HG03521 (cell line): ENCODE data around the gene PRAMEF7.
"Not testable (repeated sequence)": the region's sequence is repeated elsewhere in the genome, so short reads cannot be mapped to it uniquely, and the experiment has no call there.

Experiments used
- ATAC-seq: cut with Tn5 transposase; IDR thresholded peaks from one replicate; pipeline ENCODE4 v1.9.1; 2021; ENCODE audit warnings: mild to moderate bottlenecking, moderate library complexity; ENCODE audit not compliant: unreplicated experiment

PRAMEF7 gene

DNA sequence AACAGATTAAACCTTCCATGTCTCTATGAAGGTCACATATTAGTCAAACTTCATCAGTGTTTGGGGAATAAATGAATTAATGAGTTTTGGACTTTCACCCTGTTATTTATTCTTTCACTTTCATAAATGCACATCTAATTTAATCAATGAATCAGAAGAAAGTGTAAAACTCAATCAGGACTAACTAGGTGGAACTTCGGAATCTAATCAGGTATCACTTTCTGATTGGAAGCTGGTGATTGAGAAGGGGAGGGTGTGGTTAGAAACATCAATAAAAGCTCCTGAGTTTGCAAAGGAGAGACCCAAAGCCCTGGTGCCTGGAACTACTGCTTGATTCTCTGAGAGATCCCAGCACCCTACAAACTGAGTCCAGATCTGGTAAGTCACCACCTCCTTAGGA is at the start of gene PRAMEF7:
Gene PRAMEF7, plus strand, starts transcription at position 301 of the 400 bp plus-strand sequence. CDS start 1,083 bp downstream, outside the sequence.
- ATAC-seq = not testable (repeated sequence)

DNA sequence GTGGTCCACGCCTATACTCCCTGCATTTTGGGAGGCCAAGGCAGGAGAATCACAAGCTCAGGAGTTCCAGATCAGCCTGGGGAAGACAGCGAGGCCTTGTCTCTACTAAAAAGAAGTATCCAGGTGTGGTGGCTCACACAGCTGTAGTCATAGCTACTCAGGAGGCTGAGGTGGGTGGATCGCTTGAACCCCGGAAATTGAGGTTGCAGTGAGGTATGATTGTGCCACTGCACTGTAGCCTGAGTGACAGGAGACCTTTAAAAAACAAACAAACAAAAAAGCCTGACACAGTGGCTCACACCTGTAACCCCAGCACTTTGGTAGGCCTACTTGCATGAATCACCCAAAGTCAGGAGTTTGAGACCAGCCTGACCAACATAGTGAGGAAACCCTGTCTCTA is 38.0 kb upstream of the PRAMEF7 start:
- not testable (repeated sequence) for ATAC-seq

DNA sequence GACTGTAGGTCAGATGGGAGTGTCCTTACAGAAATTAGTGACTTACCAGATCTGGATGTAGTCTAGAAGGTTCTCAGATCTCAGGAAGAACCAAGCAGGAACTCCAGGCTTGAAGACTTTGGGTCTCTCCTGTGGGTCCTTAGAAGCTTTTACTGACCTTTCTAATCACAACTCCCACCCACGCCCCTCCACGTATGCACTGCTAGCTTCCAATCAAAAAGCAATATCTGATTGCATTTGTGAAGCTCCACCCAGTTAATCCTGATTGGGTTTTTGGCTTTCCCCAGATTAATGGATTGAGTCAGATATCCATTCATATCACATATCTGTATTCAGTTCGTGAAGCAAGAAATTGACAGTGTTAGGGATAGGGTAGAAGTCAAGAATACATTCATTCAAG is 30.3 kb upstream of the PRAMEF7 start, which contains the start of gene PRAMEF4:
Gene PRAMEF4, minus strand, starts transcription at position 101 of the 400 bp plus-strand sequence. CDS start 2,807 bp downstream, outside the sequence.
- ATAC-seq = not testable (repeated sequence)

DNA sequence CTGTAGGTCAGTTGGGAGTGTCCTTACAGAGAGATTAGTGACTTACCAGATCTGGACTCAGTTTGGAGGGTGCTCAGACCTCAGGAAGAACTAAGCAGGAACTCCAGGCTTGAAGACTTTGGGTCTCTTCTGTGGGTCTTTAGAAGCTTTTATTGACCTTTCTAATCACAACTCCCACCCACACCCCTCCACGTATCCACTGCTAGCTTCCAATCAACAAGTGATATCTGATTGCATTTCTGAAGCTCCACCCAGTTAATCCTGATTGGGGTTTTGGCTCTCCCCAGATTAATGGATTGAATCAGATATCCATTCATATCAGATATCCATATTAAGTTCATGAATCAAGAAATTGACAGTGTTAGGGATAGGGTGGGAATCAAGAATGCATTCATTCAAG is 18.2 kb upstream of the PRAMEF7 start, which contains the start of gene PRAMEF10:
Gene PRAMEF10, minus strand, starts transcription at position 101 of the 400 bp plus-strand sequence. CDS start 2,423 bp downstream, outside the sequence.
- not testable (repeated sequence) for ATAC-seq

DNA sequence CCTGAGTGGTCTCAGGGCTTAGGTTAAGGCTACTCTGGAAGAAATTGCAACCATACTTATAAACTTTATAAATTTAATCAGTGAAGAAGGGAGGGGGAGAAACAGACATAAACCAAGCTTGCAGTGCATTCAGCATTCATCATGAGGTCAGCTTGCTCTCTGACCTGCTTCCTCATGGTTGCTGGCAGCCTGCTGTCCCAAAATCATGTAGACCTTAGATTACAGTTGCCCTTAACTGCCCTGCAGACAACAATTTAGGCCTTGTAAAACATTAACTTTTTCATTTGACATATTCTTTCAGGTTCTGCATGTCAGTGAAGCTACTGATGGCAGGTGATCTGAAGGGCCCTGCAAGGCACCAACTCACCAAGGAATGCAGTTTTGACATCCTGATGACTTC is 17.2 kb upstream of the PRAMEF7 start:
- not testable (repeated sequence) for ATAC-seq

DNA sequence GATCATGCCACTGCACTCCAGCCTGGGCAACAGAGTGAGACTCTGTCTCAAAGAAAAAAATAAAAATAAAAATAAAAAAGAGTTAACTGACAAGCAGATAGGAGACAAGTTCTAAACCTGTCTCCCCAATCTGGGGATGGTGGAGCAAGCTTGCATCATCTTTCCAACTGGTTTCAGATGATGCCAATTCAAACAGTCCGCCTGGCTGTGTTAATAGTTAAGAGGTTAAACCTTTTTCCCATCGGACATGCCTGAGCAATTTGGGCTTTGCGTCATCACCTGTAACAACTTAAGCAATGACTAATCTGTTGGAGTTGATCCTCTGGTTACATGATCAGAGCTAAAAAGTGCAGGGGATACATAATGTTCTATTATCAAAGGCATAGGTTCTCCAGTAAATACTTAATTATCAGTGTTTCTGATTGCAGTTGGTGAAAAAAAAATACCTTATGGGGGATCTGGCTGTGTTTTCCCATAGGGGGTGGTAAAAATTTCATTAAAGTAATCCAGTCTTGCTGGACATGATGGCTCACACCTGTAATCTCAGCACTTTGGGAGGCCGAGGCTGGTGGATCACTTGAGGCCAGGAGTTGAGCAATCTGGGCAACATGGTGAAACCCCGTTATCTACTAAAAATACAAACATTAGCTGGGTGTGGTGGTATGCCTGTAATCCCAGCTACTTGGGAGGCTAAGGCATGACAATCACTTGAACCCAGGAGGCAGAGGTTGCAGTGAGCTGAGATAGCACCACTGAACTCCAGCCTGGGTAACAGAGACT is 12.4 kb upstream of the PRAMEF7 start:
- ATAC-seq = not testable (repeated sequence)

DNA sequence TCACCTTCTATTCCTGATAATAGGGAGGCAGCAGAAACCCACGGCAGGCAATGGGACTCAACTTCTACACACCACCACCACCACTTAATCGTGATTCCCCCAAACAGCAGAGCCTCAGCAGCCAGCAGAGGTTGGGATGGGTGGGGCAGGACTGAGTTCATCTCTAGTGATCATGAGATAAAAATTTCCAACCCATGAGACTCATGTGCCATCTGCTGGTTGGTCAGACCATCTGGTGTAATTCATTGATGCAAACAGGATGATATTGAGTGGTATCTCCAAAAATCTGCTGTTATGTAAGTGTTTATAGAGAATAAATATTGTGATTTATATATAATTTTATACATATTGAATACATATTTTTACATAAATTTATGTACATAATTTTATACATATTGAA is 5.3 kb downstream of the PRAMEF7 start:
- not testable (repeated sequence) for ATAC-seq

DNA sequence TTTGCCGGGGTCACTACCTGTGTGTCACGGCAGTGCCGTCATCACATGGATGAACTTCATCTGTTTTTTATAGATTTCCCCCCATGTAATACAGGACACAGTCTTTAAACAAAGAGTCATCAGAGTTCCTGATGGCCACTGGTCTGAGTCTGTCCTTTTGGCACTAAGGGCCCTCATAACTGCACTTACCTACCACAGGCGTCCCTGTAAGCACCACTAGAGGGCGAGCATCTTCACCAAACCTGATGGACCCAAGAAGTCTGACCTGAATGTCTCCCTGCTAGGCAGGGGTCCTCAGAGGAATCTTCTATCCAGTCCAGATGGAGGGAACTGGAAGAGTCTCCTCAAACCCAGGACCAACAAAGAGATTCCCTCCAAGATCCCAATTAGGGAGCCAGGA is 8.0 kb downstream of the PRAMEF7 start:
- not testable (repeated sequence) for ATAC-seq

DNA sequence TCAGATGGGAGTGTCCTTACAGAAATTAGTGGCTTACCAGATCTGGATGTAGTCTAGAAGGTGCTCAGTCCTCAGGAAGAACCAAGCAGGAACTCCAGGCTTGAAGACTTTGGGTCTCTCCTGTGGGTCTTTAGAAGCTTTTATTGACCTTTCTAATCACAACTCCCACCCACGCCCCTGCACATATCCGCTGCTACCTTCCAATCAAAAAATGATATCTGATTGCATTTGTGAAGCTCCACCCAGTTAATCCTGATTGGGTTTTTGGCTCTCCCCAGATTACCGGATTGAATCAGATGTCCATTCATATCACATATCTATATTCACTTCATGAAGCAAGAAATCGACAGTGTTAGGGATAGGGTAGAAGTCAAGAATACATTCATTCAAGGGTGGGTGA is 31.1 kb downstream of the PRAMEF7 start, which contains the start of gene PRAMEF6:
Gene PRAMEF6, minus strand, starts transcription at position 101 of the 400 bp plus-strand sequence. CDS start 5,062 bp downstream, outside the sequence.
- not testable (repeated sequence) for ATAC-seq
